SK-N-SH (cell line): Measurements from ENCODE around the gene FSHR. TPM values are rescaled to one million over a fixed set of nuclear protein-coding genes. Genes with fewer than 3 reads are reported as not detected.

Experiments
- CTCF ChIA-PET: fragments of 300-600, 350-600 bp; formaldehyde crosslinking; extraction: SDS; loops from one replicate; lab custom pipeline; 2021; lab: Yijun Ruan, JAX
- POLR2A ChIA-PET: fragments of 350-600 bp; sonication (Branson Sonifier 250); formaldehyde crosslinking; extraction: SDS; loops from one replicate; lab custom pipeline; 2020; ENCODE audit warnings: antibody characterized with exemption, inconsistent platforms; lab: Yijun Ruan, JAX
- DNase-seq: peaks from one replicate; pipeline ENCODE4 v3.0.0; 2012
- H2AFZ ChIP-seq: fragments of 200-600 bp; sonication (generic); 2 replicates; pipeline ENCODE4 v1.8.1; 2016; ENCODE audit warnings: antibody characterized with exemption, mild to moderate bottlenecking, low read depth
- H3F3A ChIP-seq: fragments of 200-600 bp; sonication (generic); replicated peaks from 2 replicates; pipeline ENCODE3; 2016; ENCODE audit warnings: antibody characterized with exemption, mild to moderate bottlenecking; ENCODE audit not compliant: insufficient read depth
- H3K27ac ChIP-seq, 2 experiments: fragments of 200-500 bp in 1 of 2; fragments of 200-600 bp in 1 of 2; sonication (Bioruptor generic) in 1 of 2; sonication (generic), shearing (Covaris generic) in 1 of 2; 2 replicates each; pipeline versions ENCODE4 v1.5.1 to v1.6.1; 2014 to 2016; ENCODE audit warnings: low read depth in 2 of 2, inconsistent platforms in 1 of 2, low read length in 1 of 2, mild to moderate bottlenecking in 1 of 2, mixed read lengths in 1 of 2
- H3K27me3 ChIP-seq: fragments of 200-600 bp; sonication (generic), shearing (Covaris generic); 2 replicates; pipeline ENCODE4 v1.6.1; 2016; ENCODE audit warnings: mixed run types; ENCODE audit not compliant: insufficient read depth
- H3K36me3 ChIP-seq, 2 experiments: fragments of 200-500 bp in 1 of 2; fragments of 200-600 bp in 1 of 2; sonication (Bioruptor generic) in 1 of 2; sonication (generic) in 1 of 2; replicated peaks in 1 of 2; 2 replicates each; pipeline versions ENCODE3 to v1.5.1; 2014 to 2016; ENCODE audit warnings: low read length in 1 of 2, mild to moderate bottlenecking in 1 of 2; ENCODE audit not compliant: insufficient read depth in 2 of 2, control insufficient read depth in 1 of 2
- H3K4me1 ChIP-seq, 2 experiments: fragments of 200-500 bp in 1 of 2; fragments of 200-600 bp in 1 of 2; sonication (Bioruptor generic) in 1 of 2; sonication (generic), shearing (Covaris generic) in 1 of 2; 2 replicates each; pipeline versions ENCODE4 v1.5.1 to v1.6.1; 2014 to 2016; ENCODE audit warnings: low read depth in 1 of 2, low read length in 1 of 2, mixed run types in 1 of 2; ENCODE audit not compliant: insufficient read depth in 2 of 2, control insufficient read depth in 1 of 2
- H3K4me2 ChIP-seq: fragments of 200-600 bp; sonication (generic), shearing (Covaris generic); 2 replicates; pipeline ENCODE4 v1.6.1; 2017; ENCODE audit warnings: mixed run types
- H3K4me3 ChIP-seq, 2 experiments: fragments of 200-500 bp in 1 of 2; fragments of 200-600 bp in 1 of 2; sonication (Bioruptor generic) in 1 of 2; sonication (generic), shearing (Covaris generic) in 1 of 2; 2 replicates each; pipeline versions ENCODE4 v1.5.1 to v1.8.1; 2014 to 2016; ENCODE audit warnings: low read depth in 2 of 2, inconsistent platforms in 1 of 2, low read length in 1 of 2, mild to moderate bottlenecking in 1 of 2, mixed read lengths in 1 of 2, moderate library complexity in 1 of 2
- H3K79me2 ChIP-seq: fragments of 200-600 bp; sonication (generic); 2 replicates; pipeline ENCODE4 v1.8.1; 2017; ENCODE audit warnings: mild to moderate bottlenecking; ENCODE audit not compliant: insufficient read depth
- H3K9ac ChIP-seq: fragments of 200-600 bp; sonication (generic); 2 replicates; pipeline ENCODE4 v1.6.1; 2017; ENCODE audit warnings: mixed run types
- H3K9me2 ChIP-seq: fragments of 200-600 bp; sonication (generic); 2 replicates; pipeline ENCODE4 v1.6.1; 2017; ENCODE audit warnings: mixed run types
- H3K9me3 ChIP-seq: fragments of 200-600 bp; sonication (generic); 2 replicates; pipeline ENCODE4 v1.6.1; 2017; ENCODE audit warnings: mixed run types, mild to moderate bottlenecking, moderate library complexity
- H4K20me1 ChIP-seq: fragments of 200-600 bp; sonication (generic); 2 replicates; pipeline ENCODE4 v1.6.1; 2017; ENCODE audit warnings: mild to moderate bottlenecking, mixed run types; ENCODE audit not compliant: insufficient read depth
- EP300 ChIP-seq, 2 experiments: IDR thresholded peaks; 2 replicates each; pipeline versions ENCODE4 v1.4.0 to v1.6.1; 2012; ENCODE audit warnings: borderline replicate concordance in 1 of 2, low read depth in 1 of 2, low read length in 1 of 2
- EZH2phosphoT487 ChIP-seq: fragments of 200-600 bp; sonication (generic); IDR thresholded peaks from 2 replicates; pipeline ENCODE4 v1.6.1; 2017; ENCODE audit warnings: low read depth, mixed run types, mild to moderate bottlenecking, antibody characterized with exemption, moderate library complexity, borderline replicate concordance
- FOSL2 ChIP-seq: IDR thresholded peaks from 2 replicates; pipeline ENCODE4 v1.4.0; 2012; ENCODE audit warnings: low read depth, mild to moderate bottlenecking, moderate library complexity, borderline replicate concordance
- JUND ChIP-seq: IDR thresholded peaks from 2 replicates; pipeline ENCODE4 v1.4.0; 2012
- RAD21 ChIP-seq: IDR thresholded peaks from 2 replicates; pipeline ENCODE4 v1.6.1; 2012; ENCODE audit warnings: mild to moderate bottlenecking, low read length
- RCOR1 ChIP-seq: fragments of 150-350 bp; IDR thresholded peaks from 2 replicates; pipeline ENCODE4 v1.6.1; 2017; ENCODE audit warnings: antibody characterized with exemption, low read length
- RFX5 ChIP-seq: IDR thresholded peaks from 2 replicates; pipeline ENCODE4 v1.6.1; 2012; ENCODE audit warnings: mild to moderate bottlenecking, improper control_type of control experiment, low read length
- SIN3A ChIP-seq: IDR thresholded peaks from 2 replicates; pipeline ENCODE4 v1.6.1; 2012; ENCODE audit warnings: low read depth, mild to moderate bottlenecking, low read length, moderate library complexity, borderline replicate concordance
- SMC3 ChIP-seq: IDR thresholded peaks from 2 replicates; pipeline ENCODE4 v1.6.1; 2012; ENCODE audit warnings: low read depth, low read length, improper control_type of control experiment
- TEAD4 ChIP-seq: IDR thresholded peaks from 2 replicates; pipeline ENCODE4 v1.4.0; 2012; ENCODE audit warnings: mild to moderate bottlenecking, borderline replicate concordance; ENCODE audit not compliant: insufficient read depth
- YY1 ChIP-seq: IDR thresholded peaks from 2 replicates; pipeline ENCODE4 v1.4.0; 2012; ENCODE audit warnings: low read depth, mild to moderate bottlenecking
- WGBS: methylation state at CpG from one replicate; pipeline ENCODE4 v1.1.6; 2017; ENCODE audit warnings: low lambda C conversion rate; 5-methylcytosine and 5-hydroxymethylcytosine counted together
- polyA plus RNA-seq, 3 experiments: library from polyadenylated mRNA; depleted of rRNA; stranded (reverse); fragments of >200 nt; gene quantifications; 2 replicates each; pipeline ENCODE4 v1.2.3, GENCODE V29; 2012
- TF ChIP-seq, protein P1 (sequence below): IDR thresholded peaks from 2 replicates; pipeline ENCODE4 v1.4.0; 2012; ENCODE audit warnings: low read depth
- TF ChIP-seq, protein P2 (sequence below): IDR thresholded peaks from 2 replicates; pipeline ENCODE4 v1.6.1; 2012; ENCODE audit warnings: mild to moderate bottlenecking, low read depth, low read length, moderate library complexity
- TF ChIP-seq, protein P3 (sequence below): IDR thresholded peaks from 2 replicates; pipeline ENCODE4 v1.4.0; 2012; ENCODE audit warnings: low read depth, borderline replicate concordance
- TF ChIP-seq, protein P4 (sequence below): IDR thresholded peaks from 2 replicates; pipeline ENCODE4; 2012
- TF ChIP-seq, protein P5 (sequence below): fragments of 200-600 bp; sonication (generic); IDR thresholded peaks from 2 replicates; pipeline ENCODE4 v1.6.1; 2017; ENCODE audit warnings: antibody characterized with exemption, mild to moderate bottlenecking, moderate library complexity

Gene FSHR
- polyA plus RNA-seq, 1 of the 3 experiments (the other 2 are of a cell fraction) = not detected

DNA sequence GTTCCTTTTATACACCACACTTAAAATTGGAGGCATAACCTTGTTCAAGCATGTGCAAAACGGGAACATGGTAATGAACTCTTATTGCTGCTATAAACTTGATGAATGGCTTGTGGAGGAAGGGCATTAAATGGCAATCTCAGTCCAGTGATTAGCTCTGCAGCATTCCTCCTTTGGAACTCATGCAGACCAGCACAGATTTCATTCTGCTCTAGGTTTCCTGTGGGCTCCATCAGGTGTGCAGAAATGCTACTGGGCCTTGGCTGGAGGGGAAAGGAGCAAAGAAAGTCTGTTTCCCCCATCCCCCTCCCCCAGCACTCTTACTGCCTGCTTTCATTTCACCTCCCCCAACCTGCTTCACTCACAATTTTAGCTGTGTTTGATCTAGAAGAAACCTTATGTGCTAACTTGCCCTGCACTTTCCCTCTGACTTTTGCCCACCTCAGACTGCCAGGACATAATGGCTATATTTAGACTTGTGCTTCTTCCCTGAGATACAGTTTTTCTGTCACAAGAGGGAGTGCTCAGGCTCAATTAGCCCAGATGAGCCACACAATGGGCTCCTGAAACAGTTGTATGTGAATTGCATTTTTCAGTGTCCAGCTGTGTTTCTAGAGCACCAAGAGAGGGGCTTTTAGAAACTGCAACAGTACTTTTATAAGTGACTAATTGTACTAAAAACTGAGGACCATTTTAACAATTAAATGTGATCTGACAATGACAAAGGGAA lies 109.8 kb downstream of the FSHR start:
- Histone ChIP-seq H3K9ac (no peak overlapping the region), H3K79me2 (no peaks in the 10 kb centered on the region), H2AFZ (no peak overlapping the region), H3K27me3 (no peaks in the 10 kb centered on the region), H3K4me1 (no peaks in the 10 kb centered on the region), H4K20me1 (no peaks in the 10 kb centered on the region), H3K27ac (no peak overlapping the region), H3K9me2 (no peaks in the 10 kb centered on the region), H3K9me3 (no peaks in the 10 kb centered on the region), H3K4me3 (no peak overlapping the region), H3K4me2 (no peak overlapping the region), H3K36me3 (no peaks in the 10 kb centered on the region), H3F3A (no peaks in the 10 kb centered on the region)
- TF ChIP-seq EP300 (IDR thresholded peaks at IDR 0.05; ENCODE audit: borderline replicate concordance in 1 of 2, low read depth in 1 of 2, low read length in 1 of 2) = no peak
- no peak for TF ChIP-seq RCOR1
- TF ChIP-seq, protein P1, sequence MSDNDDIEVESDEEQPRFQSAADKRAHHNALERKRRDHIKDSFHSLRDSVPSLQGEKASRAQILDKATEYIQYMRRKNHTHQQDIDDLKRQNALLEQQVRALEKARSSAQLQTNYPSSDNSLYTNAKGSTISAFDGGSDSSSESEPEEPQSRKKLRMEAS = no peak
- no peak for TF ChIP-seq SIN3A
- no peak for TF ChIP-seq JUND
- peak; percentile 35; the same call in 1 of the 2 replicates for TF ChIP-seq SMC3
- TF ChIP-seq EZH2phosphoT487 = no peak
- TF ChIP-seq RAD21 = peak; percentile 62
- TF ChIP-seq, protein P2, sequence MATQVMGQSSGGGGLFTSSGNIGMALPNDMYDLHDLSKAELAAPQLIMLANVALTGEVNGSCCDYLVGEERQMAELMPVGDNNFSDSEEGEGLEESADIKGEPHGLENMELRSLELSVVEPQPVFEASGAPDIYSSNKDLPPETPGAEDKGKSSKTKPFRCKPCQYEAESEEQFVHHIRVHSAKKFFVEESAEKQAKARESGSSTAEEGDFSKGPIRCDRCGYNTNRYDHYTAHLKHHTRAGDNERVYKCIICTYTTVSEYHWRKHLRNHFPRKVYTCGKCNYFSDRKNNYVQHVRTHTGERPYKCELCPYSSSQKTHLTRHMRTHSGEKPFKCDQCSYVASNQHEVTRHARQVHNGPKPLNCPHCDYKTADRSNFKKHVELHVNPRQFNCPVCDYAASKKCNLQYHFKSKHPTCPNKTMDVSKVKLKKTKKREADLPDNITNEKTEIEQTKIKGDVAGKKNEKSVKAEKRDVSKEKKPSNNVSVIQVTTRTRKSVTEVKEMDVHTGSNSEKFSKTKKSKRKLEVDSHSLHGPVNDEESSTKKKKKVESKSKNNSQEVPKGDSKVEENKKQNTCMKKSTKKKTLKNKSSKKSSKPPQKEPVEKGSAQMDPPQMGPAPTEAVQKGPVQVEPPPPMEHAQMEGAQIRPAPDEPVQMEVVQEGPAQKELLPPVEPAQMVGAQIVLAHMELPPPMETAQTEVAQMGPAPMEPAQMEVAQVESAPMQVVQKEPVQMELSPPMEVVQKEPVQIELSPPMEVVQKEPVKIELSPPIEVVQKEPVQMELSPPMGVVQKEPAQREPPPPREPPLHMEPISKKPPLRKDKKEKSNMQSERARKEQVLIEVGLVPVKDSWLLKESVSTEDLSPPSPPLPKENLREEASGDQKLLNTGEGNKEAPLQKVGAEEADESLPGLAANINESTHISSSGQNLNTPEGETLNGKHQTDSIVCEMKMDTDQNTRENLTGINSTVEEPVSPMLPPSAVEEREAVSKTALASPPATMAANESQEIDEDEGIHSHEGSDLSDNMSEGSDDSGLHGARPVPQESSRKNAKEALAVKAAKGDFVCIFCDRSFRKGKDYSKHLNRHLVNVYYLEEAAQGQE = no peak
- TF ChIP-seq, protein P3, sequence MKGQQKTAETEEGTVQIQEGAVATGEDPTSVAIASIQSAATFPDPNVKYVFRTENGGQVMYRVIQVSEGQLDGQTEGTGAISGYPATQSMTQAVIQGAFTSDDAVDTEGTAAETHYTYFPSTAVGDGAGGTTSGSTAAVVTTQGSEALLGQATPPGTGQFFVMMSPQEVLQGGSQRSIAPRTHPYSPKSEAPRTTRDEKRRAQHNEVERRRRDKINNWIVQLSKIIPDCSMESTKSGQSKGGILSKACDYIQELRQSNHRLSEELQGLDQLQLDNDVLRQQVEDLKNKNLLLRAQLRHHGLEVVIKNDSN = no peak
- TF ChIP-seq, protein P4, sequence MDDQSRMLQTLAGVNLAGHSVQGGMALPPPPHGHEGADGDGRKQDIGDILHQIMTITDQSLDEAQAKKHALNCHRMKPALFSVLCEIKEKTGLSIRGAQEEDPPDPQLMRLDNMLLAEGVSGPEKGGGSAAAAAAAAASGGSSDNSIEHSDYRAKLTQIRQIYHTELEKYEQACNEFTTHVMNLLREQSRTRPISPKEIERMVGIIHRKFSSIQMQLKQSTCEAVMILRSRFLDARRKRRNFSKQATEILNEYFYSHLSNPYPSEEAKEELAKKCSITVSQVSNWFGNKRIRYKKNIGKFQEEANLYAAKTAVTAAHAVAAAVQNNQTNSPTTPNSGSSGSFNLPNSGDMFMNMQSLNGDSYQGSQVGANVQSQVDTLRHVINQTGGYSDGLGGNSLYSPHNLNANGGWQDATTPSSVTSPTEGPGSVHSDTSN = no peak
- TF ChIP-seq TEAD4 = no peak
- no peak for TF ChIP-seq YY1
- TF ChIP-seq RFX5 = no peak
- no peak for TF ChIP-seq FOSL2
- TF ChIP-seq, protein P5, sequence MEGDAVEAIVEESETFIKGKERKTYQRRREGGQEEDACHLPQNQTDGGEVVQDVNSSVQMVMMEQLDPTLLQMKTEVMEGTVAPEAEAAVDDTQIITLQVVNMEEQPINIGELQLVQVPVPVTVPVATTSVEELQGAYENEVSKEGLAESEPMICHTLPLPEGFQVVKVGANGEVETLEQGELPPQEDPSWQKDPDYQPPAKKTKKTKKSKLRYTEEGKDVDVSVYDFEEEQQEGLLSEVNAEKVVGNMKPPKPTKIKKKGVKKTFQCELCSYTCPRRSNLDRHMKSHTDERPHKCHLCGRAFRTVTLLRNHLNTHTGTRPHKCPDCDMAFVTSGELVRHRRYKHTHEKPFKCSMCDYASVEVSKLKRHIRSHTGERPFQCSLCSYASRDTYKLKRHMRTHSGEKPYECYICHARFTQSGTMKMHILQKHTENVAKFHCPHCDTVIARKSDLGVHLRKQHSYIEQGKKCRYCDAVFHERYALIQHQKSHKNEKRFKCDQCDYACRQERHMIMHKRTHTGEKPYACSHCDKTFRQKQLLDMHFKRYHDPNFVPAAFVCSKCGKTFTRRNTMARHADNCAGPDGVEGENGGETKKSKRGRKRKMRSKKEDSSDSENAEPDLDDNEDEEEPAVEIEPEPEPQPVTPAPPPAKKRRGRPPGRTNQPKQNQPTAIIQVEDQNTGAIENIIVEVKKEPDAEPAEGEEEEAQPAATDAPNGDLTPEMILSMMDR = no peak
- POLR2A ChIA-PET = no interaction called here
- WGBS = 5% methylated on average over 1 of the region's 1 CpG
- DNase-seq = peak; percentile 6
- CTCF ChIA-PET = interaction anchor here (0.6 to 3.5 kb wide), 7 partner anchors 9 to 1447 kb away, joined by 3 to 11 read pairs (median 4); no protein-coding TSS in a partner anchor
